SH-SY5Y (cell line): Measurements from ENCODE around the gene ANXA3.

Experiments used
- GATA2 ChIP-seq: IDR thresholded peaks from 2 replicates; pipeline ENCODE4 v1.6.1; 2011; ENCODE audit warnings: mild to moderate bottlenecking, low read depth, low read length
- GATA3 ChIP-seq: IDR thresholded peaks from 2 replicates; pipeline ENCODE4 v1.6.1; 2011; ENCODE audit warnings: low read depth, mild to moderate bottlenecking, low read length, moderate library complexity

Gene ANXA3

GRCh38 chr4:78609580-78609979 lies 58.0 kb downstream of the ANXA3 start:
- TF ChIP-seq GATA3, result no peak
- no peak for TF ChIP-seq GATA2

DNA sequence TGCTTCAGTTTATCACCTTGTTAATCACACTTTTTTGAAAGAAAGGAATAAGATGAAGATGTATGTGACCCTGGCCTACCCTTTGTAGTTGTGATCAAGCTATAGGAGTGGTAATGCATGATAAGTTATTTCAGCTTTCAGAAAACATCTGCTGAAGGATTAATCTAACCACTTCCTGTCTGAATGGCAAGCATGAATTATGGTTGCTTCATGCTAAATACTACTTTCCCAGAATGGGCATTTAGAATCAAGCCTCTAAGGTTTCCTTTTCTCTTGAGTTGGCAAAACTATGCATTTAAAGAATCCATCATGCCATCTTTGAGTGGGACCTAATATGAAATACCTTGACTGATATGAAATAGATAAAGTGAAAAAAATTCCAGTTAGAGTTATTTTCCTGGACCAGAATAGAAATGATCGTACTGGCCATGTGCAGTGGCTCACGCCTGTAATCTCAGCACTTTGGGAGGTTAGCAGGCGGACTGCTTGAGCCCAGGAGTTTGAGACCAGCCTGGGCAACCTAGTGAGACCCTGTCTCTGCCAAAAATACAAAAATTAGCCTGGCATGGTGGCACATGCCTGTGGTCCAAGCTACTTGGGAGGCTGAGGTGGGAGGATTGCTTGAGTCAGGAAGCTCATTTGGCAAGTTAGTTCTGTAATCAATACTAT lies 59.1 kb downstream of the ANXA3 start:
- TF ChIP-seq GATA3 (no peak), GATA2 (no peak)

DNA sequence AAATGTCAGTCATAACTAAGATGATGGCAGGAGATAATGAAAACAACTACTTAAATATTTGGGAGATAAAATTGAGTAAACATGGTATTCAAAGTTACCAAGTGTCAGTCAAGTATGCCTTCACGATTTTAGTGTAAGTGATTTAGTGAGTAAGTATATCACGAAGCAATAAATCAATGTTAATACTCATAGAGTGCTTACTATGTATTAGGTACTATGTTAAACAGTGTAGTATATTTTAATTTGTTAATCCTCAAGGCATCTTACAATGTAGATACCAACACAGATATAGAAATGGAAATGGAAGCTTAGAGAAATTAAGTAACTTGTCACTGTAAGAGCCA lies 59.6 kb downstream of the ANXA3 start:
- no peak for TF ChIP-seq GATA3
- TF ChIP-seq GATA2, result no peak

DNA sequence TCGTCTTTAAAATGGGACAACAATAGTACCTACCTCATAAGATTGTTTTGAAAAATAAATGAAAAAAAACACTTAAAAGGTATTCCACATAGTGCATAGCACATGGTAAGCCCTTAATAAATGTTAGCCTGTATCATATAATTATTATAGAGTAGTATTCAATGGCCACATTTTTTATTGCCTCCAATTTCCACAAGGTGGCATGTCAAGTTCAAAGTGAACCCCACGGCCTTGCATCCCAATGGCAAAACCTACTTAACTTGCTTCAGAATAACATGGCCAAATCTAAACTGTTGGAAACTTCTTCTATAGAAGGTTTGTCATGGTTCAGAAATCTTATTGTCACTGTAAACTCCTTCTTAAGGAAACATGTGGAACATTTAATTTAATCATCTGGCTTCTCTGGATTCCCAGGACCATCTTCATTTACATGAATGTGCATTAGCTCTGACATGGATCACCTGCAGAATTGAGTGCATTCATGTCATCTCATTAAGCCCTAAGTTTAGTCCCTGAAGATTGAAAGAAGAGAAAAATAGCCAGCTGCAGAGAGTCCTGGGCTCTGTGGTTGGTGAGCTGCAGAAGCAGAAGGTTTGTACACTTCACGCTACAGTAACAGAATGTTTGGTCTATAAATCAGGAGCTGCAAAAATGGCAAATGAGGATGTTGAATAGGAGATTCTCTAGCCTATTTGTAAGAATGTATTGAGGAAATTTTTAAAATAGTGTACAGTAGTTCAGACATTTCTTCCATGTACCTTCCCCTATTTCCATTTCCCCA lies 61.0 kb downstream of the ANXA3 start:
- TF ChIP-seq GATA2 (no peak), GATA3 (no peak)

- TF ChIP-seq GATA3 (no peak), GATA2 (no peak)
Measured at GRCh38 chr4:78613522-78614321, 62.2 kb downstream of the ANXA3 start.

DNA sequence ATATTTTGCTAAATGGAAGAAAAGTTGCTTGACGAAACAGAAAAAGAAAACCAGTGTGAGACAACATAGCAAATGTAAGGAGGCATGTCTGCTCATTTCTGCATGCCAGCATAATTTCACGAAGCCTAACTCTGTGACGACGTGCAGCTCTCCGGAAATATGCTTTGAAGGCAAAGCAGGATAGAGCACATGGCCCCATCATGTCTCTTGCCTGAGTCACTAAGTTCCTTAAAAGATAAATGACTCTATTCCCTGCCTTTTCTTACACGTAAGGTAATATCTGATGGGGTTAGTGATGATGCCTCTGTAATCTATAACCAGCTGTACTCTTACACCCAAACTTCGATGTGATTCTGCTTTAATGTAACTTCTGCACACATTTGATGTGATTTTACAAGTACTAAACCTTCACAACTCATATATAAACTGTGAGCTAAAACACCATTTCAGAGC lies 64.5 kb downstream of the ANXA3 start:
- no peak for TF ChIP-seq GATA2
- TF ChIP-seq GATA3, result no peak

DNA sequence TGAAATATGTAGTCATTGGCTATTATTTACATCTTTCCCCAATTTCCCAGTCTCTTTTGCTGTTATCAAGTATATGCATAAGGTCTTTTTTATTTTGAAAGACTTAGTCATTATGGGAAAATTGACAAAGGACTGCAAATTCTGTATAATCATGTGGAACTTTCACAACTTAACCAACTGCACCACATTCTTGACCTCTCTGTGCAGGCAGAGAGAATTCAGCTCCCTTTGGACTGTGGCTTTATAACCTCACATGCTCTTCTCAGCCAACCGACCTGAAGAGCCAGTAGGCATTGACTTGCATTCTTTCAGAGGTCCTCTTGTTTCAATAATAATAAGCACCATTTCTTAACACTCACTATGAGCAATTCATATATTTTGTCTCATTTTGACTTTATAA lies 66.9 kb downstream of the ANXA3 start:
- no peak for TF ChIP-seq GATA3
- no peak for TF ChIP-seq GATA2

GRCh38 chr4:78621395-78621794 lies 69.8 kb downstream of the ANXA3 start:
- TF ChIP-seq GATA2 (no peak), GATA3 (no peak)

GRCh38 chr4:78622253-78622979 lies 70.8 kb downstream of the ANXA3 start:
- TF ChIP-seq GATA3, result no peak
- TF ChIP-seq GATA2, result no peak

DNA sequence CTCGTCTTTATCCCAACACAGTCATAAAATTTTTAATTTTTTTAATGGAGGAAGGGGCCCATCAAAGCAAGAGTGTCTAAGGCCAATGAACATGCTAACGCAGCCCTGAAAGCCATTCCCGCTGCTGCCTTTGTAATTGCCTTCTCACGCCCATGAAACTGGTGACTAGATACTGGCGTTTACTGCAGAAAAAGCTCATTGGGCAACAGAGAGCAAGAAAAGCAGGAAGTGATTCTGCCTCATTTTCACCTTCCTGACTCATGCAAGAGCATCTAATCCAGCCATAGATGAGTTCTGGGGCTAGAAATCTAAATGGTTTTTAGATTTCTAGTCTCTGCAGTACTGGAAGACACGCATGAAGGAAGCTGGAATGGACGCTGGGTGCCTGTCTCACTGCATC lies 72.5 kb downstream of the ANXA3 start:
- TF ChIP-seq GATA2 (no peak), GATA3 (no peak)

- no peak for TF ChIP-seq GATA2
- no peak for TF ChIP-seq GATA3
Measured at GRCh38 chr4:78625073-78625472, 73.5 kb downstream of the ANXA3 start.

- TF ChIP-seq GATA2 (no peak), GATA3 (no peak)
Measured at GRCh38 chr4:78627046-78627965, 75.7 kb downstream of the ANXA3 start.
